Islet of Langerhans (tissue), 1 donor: Measurements from ENCODE around the gene BCKDK.
"Not testable (repeated sequence)": the region's sequence is repeated elsewhere in the genome, so short reads cannot be mapped to it uniquely, and the experiment has no call there.

Experiments used
- FAIRE-seq: peaks from one replicate; lab custom pipeline; 2011; peaks lifted over from hg19 to GRCh38; lab: Jason Lieb, UNC

BCKDK gene

GRCh38 chr16:31143011-31143693 lies 35.0 kb downstream of the BCKDK start:
- FAIRE-seq = no peak

GRCh38 chr16:31143694-31144148 lies 35.5 kb downstream of the BCKDK start:
- FAIRE-seq = no peak

GRCh38 chr16:31144418-31144817 lies 36.2 kb downstream of the BCKDK start:
- not testable (repeated sequence) for FAIRE-seq

- no peak for FAIRE-seq
Observed at GRCh38 chr16:31145398-31145990, 37.3 kb downstream of the BCKDK start.

GRCh38 chr16:31147574-31147973 lies 39.4 kb downstream of the BCKDK start:
- FAIRE-seq = no peak

GRCh38 chr16:31148281-31148728 lies 40.1 kb downstream of the BCKDK start:
- FAIRE-seq = no peak

GRCh38 chr16:31148896-31149295 lies 40.7 kb downstream of the BCKDK start:
- FAIRE-seq = no peak

GRCh38 chr16:31149332-31149731 lies 41.1 kb downstream of the BCKDK start:
- FAIRE-seq = no peak

- no peak for FAIRE-seq
Observed at GRCh38 chr16:31149894-31150890, 42.0 kb downstream of the BCKDK start, which contains the start of gene PRSS36. Gene PRSS36, minus strand, starts transcription at chr16:31150066. Its CDS starts 31 bp downstream, at chr16:31150035.

- FAIRE-seq = not testable (repeated sequence)
Observed at GRCh38 chr16:31150976-31151375, 42.8 kb downstream of the BCKDK start.

GRCh38 chr16:31157136-31157535 lies 49.0 kb downstream of the BCKDK start:
- no peak for FAIRE-seq
